Astrocyte of the spinal cord (primary cell): ENCODE measurements around the gene CCDC177.

ENCODE experiments used
- DNase-seq: peaks from one replicate; pipeline ENCODE4 v3.0.0; 2011; ENCODE audit warnings: low read depth, low spot score
- H3K4me3 ChIP-seq: 2 replicates; pipeline ENCODE4 v1.5.1; 2011; ENCODE audit warnings: low read depth, mild to moderate bottlenecking, low read length, moderate library complexity
- CTCF ChIP-seq: IDR thresholded peaks from 2 replicates; pipeline ENCODE4 v1.5.1; 2012; ENCODE audit warnings: low read depth, mild to moderate bottlenecking, low read length, inconsistent platforms
- in situ Hi-C: cut with HindIII; loops from 2 replicates; pipeline ENCODE4 v1.10.0; 2017; ENCODE audit warnings: low sequenced_read_pairs

Gene CCDC177

GRCh38 chr14:69587389-69587788, 12.7 kb upstream of the CCDC177 start:
- no peak for TF ChIP-seq CTCF
- H3K4me3 ChIP-seq = no peak overlapping the region
- DNase-seq = no peak
- in situ Hi-C loops = no loop called here

GRCh38 chr14:69586404-69586803, 11.7 kb upstream of the CCDC177 start:
- TF ChIP-seq CTCF = no peak
- in situ Hi-C loops = no loop called here
- no peak for DNase-seq
- H3K4me3 ChIP-seq = no peak overlapping the region

- in situ Hi-C loops = no loop called here
- no peak for TF ChIP-seq CTCF
- H3K4me3 ChIP-seq = no peak overlapping the region
- no peak for DNase-seq
These were observed 9.7 kb upstream of the CCDC177 start for GRCh38 chr14:69584389-69584788.

GRCh38 chr14:69582829-69583228, 8.2 kb upstream of the CCDC177 start:
- DNase-seq = no peak
- no peak overlapping the region for H3K4me3 ChIP-seq
- in situ Hi-C loops = no loop called here
- TF ChIP-seq CTCF = no peak

- in situ Hi-C loops = no loop called here
- DNase-seq = peak; percentile 35
- H3K4me3 ChIP-seq = no peak overlapping the region
- TF ChIP-seq CTCF = no peak
These were observed 7.5 kb upstream of the CCDC177 start for GRCh38 chr14:69582212-69582611.

GRCh38 chr14:69581316-69581935, 6.8 kb upstream of the CCDC177 start:
- no peak for DNase-seq
- H3K4me3 ChIP-seq = no peak overlapping the region
- in situ Hi-C loops = no loop called here
- no peak for TF ChIP-seq CTCF
